DMS53 treated with DMSO at 0.1 percent for 48 hours (cell line): ENCODE measurements around the gene NCAPD2.

Source experiments
- DNase-seq: peaks from one replicate; lab custom pipeline; 2025; ENCODE audit not compliant: unreplicated experiment; lab: John Stamatoyannopoulos, UW

The NCAPD2 gene

DNA sequence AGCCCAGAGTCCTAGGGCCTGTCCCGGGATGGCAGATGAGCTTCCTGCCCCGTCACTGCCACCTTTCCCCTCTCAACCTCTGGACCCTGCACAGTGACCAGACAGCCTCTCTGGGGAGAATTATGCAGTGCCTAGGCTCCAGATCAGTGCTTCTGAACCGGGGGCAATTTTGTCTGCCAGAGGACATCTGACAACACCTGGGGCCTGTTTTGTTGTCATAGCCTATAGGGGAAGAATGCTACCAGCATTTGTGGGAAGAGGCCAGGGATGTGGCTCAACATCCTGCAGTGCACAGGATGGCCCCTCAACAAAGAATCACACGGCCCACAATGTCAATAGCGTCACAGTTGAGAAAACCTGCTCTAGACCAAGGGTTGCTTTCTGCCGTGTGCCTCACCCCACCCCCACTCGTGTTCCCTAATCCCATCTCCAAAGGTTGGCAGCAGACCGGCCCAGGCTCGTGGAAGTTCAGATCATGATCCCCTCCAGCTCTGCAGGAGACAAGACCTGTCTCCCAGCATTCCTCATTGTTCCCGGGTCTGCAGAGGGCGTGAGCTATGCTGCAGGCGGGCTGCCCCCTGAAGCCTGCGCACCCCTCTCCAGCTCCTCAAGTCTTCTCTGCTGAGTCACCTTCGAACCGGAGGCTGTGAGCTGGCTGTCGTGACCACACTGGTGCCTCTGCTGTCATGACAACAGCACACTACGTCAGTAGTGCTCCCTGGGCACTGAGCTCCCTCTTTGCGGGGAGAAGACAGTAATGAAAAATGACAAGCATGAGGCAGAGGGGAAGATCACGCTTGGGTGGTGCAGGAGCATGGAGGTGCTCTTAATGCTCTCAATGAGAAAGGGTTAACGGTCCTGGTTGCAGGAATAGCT lies 38.4 kb downstream of the NCAPD2 start:
- peak; percentile 93 for DNase-seq

DNA sequence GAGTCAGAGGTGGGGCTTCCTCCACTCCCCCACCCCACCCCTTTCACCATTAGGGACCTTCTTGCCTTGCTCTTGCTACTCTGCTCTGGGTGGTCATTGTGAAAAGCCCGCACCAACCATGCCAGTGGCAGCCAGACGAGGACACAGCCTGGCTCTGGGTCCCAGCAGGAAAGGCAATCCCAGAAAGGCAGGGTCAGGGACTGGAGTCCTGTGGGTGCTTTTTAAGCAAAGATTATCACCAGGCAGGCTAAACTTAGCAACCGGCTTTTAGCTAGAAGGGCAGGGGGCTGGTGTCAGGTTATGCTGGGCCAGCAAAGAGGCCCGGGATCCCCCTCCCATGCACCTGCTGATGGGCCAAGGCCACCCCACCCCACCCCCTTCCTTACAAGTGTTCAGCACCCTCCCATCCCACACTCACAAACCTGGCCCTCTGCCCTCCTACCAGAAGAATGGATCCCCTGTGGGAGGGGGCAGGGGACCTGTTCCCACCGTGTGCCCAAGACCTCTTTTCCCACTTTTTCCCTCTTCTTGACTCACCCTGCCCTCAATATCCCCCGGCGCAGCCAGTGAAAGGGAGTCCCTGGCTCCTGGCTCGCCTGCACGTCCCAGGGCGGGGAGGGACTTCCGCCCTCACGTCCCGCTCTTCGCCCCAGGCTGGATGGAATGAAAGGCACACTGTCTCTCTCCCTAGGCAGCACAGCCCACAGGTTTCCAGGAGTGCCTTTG lies 39.2 kb downstream of the NCAPD2 start:
- DNase-seq, result peak; percentile 87

DNA sequence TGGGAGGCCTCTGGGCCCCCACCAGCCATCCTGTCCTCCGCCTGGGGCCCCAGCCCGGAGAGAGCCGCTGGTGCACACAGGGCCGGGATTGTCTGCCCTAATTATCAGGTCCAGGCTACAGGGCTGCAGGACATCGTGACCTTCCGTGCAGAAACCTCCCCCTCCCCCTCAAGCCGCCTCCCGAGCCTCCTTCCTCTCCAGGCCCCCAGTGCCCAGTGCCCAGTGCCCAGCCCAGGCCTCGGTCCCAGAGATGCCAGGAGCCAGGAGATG lies 39.7 kb downstream of the NCAPD2 start:
- no peak for DNase-seq

DNA sequence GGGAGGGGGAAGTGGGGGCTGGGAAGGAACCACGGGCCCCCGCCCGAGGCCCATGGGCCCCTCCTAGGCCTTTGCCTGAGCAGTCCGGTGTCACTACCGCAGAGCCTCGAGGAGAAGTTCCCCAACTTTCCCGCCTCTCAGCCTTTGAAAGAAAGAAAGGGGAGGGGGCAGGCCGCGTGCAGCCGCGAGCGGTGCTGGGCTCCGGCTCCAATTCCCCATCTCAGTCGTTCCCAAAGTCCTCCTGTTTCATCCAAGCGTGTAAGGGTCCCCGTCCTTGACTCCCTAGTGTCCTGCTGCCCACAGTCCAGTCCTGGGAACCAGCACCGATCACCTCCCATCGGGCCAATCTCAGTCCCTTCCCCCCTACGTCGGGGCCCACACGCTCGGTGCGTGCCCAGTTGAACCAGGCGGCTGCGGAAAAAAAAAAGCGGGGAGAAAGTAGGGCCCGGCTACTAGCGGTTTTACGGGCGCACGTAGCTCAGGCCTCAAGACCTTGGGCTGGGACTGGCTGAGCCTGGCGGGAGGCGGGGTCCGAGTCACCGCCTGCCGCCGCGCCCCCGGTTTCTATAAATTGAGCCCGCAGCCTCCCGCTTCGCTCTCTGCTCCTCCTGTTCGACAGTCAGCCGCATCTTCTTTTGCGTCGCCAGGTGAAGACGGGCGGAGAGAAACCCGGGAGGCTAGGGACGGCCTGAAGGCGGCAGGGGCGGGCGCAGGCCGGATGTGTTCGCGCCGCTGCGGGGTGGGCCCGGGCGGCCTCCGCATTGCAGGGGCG lies 40.2 kb downstream of the NCAPD2 start, which contains the start of gene GAPDH:
GAPDH (plus strand) TSS at position 595 of the 772 bp plus-strand sequence. CDS start 316 bp downstream, outside the sequence.
- DNase-seq, result peak; percentile 99

DNA sequence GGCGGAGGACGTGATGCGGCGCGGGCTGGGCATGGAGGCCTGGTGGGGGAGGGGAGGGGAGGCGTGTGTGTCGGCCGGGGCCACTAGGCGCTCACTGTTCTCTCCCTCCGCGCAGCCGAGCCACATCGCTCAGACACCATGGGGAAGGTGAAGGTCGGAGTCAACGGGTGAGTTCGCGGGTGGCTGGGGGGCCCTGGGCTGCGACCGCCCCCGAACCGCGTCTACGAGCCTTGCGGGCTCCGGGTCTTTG lies 40.7 kb downstream of the NCAPD2 start:
- no peak for DNase-seq

DNA sequence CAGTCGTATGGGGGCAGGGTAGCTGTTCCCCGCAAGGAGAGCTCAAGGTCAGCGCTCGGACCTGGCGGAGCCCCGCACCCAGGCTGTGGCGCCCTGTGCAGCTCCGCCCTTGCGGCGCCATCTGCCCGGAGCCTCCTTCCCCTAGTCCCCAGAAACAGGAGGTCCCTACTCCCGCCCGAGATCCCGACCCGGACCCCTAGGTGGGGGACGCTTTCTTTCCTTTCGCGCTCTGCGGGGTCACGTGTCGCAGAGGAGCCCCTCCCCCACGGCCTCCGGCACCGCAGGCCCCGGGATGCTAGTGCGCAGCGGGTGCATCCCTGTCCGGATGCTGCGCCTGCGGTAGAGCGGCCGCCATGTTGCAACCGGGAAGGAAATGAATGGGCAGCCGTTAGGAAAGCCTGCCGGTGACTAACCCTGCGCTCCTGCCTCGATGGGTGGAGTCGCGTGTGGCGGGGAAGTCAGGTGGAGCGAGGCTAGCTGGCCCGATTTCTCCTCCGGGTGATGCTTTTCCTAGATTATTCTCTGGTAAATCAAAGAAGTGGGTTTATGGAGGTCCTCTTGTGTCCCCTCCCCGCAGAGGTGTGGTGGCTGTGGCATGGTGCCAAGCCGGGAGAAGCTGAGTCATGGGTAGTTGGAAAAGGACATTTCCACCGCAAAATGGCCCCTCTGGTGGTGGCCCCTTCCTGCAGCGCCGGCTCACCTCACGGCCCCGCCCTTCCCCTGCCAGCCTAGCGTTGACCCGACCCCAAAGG lies 41.2 kb downstream of the NCAPD2 start:
- peak; percentile 75 for DNase-seq

DNA sequence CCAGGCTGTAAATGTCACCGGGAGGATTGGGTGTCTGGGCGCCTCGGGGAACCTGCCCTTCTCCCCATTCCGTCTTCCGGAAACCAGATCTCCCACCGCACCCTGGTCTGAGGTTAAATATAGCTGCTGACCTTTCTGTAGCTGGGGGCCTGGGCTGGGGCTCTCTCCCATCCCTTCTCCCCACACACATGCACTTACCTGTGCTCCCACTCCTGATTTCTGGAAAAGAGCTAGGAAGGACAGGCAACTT lies 41.7 kb downstream of the NCAPD2 start:
- no peak for DNase-seq

DNA sequence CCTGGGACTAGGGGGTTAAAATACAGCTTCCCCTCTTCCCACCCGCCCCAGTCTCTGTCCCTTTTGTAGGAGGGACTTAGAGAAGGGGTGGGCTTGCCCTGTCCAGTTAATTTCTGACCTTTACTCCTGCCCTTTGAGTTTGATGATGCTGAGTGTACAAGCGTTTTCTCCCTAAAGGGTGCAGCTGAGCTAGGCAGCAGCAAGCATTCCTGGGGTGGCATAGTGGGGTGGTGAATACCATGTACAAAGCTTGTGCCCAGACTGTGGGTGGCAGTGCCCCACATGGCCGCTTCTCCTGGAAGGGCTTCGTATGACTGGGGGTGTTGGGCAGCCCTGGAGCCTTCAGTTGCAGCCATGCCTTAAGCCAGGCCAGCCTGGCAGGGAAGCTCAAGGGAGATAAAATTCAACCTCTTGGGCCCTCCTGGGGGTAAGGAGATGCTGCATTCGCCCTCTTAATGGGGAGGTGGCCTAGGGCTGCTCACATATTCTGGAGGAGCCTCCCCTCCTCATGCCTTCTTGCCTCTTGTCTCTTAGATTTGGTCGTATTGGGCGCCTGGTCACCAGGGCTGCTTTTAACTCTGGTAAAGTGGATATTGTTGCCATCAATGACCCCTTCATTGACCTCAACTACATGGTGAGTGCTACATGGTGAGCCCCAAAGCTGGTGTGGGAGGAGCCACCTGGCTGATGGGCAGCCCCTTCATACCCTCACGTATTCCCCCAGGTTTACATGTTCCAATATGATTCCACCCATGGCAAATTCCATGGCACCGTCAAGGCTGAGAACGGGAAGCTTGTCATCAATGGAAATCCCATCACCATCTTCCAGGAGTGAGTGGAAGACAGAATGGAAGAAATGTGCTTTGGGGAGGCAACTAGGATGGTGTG lies 42.3 kb downstream of the NCAPD2 start:
- DNase-seq, result no peak

DNA sequence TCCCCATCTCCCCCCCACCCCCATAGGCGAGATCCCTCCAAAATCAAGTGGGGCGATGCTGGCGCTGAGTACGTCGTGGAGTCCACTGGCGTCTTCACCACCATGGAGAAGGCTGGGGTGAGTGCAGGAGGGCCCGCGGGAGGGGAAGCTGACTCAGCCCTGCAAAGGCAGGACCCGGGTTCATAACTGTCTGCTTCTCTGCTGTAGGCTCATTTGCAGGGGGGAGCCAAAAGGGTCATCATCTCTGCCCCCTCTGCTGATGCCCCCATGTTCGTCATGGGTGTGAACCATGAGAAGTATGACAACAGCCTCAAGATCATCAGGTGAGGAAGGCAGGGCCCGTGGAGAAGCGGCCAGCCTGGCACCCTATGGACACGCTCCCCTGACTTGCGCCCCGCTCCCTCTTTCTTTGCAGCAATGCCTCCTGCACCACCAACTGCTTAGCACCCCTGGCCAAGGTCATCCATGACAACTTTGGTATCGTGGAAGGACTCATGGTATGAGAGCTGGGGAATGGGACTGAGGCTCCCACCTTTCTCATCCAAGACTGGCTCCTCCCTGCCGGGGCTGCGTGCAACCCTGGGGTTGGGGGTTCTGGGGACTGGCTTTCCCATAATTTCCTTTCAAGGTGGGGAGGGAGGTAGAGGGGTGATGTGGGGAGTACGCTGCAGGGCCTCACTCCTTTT lies 43.1 kb downstream of the NCAPD2 start:
- no peak for DNase-seq

DNA sequence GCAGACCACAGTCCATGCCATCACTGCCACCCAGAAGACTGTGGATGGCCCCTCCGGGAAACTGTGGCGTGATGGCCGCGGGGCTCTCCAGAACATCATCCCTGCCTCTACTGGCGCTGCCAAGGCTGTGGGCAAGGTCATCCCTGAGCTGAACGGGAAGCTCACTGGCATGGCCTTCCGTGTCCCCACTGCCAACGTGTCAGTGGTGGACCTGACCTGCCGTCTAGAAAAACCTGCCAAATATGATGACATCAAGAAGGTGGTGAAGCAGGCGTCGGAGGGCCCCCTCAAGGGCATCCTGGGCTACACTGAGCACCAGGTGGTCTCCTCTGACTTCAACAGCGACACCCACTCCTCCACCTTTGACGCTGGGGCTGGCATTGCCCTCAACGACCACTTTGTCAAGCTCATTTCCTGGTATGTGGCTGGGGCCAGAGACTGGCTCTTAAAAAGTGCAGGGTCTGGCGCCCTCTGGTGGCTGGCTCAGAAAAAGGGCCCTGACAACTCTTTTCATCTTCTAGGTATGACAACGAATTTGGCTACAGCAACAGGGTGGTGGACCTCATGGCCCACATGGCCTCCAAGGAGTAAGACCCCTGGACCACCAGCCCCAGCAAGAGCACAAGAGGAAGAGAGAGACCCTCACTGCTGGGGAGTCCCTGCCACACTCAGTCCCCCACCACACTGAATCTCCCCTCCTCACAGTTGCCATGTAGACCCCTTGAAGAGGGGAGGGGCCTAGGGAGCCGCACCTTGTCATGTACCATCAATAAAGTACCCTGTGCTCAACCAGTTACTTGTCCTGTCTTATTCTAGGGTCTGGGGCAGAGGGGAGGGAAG lies 43.9 kb downstream of the NCAPD2 start:
- DNase-seq, result peak; percentile 95

DNA sequence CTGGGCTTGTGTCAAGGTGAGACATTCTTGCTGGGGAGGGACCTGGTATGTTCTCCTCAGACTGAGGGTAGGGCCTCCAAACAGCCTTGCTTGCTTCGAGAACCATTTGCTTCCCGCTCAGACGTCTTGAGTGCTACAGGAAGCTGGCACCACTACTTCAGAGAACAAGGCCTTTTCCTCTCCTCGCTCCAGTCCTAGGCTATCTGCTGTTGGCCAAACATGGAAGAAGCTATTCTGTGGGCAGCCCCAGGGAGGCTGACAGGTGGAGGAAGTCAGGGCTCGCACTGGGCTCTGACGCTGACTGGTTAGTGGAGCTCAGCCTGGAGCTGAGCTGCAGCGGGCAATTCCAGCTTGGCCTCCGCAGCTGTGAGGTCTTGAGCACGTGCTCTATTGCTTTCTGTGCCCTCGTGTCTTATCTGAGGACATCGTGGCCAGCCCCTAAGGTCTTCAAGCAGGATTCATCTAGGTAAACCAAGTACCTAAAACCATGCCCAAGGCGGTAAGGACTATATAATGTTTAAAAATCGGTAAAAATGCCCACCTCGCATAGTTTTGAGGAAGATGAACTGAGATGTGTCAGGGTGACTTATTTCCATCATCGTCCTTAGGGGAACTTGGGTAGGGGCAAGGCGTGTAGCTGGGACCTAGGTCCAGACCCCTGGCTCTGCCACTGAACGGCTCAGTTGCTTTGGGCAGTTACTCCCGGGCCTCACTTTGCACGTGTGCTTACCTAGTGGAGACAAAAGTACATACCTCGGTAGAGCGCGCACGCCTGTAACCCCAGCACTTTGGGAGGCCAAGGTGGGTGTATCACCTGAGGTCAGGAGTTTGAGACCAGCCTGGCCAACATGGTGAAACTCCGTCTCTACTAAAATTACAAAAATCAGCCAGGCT lies 44.8 kb downstream of the NCAPD2 start:
- DNase-seq, result peak; percentile 33

DNA sequence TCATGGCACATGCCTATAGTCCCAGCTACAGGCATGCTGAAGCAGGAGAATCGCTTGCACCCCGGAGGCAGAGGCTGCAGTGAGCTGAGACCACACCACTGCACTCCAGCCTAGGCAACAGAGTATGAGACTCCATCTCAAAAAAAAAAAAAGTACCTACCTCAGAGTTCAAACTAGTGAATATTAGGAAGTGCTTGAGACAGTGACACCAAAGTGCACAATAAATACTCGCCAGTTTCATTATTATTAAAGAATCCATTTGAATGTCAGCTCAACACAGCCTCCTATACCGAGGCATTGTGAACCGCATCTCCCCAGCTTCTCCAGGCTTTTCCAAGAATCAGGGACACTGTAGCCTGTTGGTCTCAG lies 45.4 kb downstream of the NCAPD2 start:
- DNase-seq, result peak; percentile 64

DNA sequence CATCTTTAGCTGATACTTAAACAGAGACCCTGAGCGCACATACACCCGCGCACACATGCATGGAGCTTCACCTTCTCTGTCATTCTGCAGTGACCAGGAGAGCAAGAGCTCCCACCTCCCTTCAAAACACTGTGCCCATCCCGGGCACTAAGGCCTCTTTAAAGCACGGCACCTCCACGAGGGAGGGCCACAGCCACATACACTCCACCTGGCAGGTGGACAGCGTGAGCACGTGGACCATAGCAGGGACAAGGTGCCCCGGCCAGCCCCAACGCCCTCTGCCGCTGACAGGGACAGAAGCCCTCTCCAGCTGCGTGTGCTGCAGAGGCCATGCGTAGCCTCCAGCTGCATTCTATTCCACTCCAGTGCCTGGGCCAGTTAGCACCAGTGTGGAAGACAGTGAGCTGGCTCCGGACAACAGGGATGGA lies 45.8 kb downstream of the NCAPD2 start:
- DNase-seq, result peak; percentile 87

DNA sequence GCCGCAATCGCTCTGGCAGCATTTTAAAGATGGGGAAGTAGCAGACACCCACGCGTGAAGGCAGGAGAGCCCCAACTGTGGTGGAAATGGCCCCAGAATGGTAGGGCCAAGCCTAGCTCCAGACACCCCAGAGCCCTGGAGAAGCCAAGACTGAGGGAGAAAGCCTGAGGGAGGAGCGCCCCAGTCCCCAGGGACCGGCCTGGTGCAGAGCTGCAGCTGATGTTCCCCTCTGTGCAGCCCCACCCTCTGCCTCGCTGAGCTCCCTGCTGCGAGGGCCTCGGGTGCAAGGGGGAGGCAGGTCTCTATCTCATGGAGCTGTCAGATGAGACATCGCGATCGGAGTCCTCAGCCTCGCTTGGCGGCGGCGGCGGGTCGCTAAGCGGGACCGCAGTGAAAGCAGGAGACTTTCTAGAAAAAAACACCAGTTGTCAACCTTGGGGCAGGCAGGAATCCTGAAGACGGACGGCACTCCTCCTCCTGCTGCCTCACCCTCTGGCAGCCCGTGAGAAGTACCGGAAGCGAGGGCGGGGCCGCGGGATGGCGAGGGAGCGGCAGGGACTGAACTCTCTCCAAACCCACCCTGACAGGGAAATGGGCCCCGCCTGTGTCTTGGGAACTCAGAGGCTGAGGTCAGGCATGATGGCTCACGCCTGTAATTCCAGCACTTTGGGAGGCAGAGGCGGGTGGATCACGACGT lies 46.4 kb downstream of the NCAPD2 start:
- DNase-seq, result peak; percentile 66

DNA sequence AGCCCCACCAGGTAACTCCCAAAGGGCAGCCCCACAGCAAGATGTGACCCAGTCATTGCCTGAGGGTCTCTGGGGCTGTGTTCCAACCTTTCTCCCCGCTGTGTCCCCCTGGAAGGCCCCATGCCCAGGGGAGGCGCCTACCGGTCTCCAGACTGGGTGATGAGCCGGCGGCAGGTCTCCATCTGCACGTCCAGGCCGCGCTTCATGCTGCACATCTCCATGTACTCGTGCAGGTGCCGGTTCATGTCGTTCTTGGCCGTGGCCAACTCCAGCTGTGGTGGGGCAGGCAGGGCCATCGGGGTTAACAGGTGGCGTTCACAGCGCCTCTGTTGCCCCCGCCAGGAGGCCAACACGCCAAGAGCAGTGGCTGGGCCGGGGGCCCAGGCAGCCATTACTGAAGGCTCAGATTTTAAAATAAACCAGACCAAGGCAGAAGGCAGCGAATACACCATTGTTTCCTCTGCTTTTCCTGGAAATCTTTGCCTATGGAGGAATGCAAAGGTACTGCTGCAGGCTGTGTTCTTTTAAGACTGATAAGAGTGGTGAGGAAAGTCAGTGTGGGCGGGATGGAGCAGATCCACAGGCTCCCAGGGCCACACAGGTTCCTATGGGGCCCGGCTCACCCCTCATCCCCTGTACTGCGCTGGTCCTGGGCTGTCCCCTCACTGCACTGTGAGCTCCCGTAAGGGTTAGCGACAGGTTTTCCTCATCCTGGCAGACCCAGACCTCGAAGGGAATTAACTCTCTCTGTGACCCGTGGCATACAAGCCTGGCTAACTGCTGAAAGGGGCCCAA lies 47.7 kb downstream of the NCAPD2 start:
- no peak for DNase-seq

DNA sequence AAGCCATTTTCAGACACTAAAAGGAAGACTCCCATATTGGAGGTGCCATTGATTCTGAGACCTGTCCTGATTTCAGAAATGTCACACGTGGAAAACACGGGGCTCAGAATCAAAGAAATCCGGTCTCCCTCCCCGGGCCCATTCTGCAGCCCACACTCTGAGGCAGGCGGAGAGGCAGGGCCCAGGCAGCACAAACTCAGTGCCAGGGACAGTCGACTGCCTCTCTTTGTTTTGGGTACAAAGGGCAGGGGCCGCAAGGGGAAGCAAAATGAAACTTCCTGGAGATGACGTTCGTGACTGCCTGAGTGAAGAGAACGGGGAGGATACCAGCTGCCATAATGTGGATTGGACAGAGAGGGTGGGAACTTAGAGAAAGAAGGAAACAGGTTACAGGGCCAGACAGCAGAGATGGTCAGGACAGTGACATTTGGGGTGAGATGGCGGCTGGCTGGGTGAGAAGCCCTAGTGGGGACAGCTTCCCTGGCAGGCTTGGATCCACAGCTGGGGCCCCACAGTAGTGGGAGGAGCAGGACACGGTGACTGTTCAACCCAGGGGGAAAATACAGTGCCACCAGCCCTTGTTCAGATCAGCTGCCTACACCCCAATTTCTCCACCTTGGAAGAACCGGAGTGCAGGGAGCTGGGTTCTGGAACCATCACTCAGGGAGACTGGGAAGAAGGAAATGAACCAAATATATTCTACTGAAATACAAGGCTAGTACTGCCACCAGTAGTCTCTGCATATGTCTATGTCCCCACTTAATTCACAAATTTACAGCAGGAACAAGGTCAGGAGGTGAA lies 48.5 kb downstream of the NCAPD2 start:
- DNase-seq, result peak; percentile 97
